Umbilical cord (tissue), 2 donors: ENCODE measurements around the gene ME3. TPM values are rescaled to one million over a fixed set of nuclear protein-coding genes. Genes with fewer than 3 reads are reported as not detected.
A peak's percentile ranks its signal among the peaks of the same experiment; 100 is the strongest.

Experiments
- DNase-seq: peaks from one replicate; pipeline ENCODE4 v3.0.0-alpha.2; 2015; ENCODE audit warnings: low spot score
- total RNA-seq: library from RNA; depleted of rRNA; stranded (reverse); fragments of >200 nt; gene quantifications from one replicate; pipeline ENCODE4 v1.2.3, GENCODE V29; 2014; ENCODE audit warnings: low replicate concordance; ENCODE audit not compliant: insufficient read depth

Gene ME3
- total RNA-seq, 1 donor from 2014 or later, result 37.6 TPM

- no peak for DNase-seq
Measured at GRCh38 chr11:86589204-86589603, 83.2 kb downstream of the ME3 start.

- DNase-seq, result no peak
Measured at GRCh38 chr11:86588566-86589090, 83.8 kb downstream of the ME3 start.

GRCh38 chr11:86587264-86588193 is 84.9 kb downstream of the ME3 start:
- DNase-seq, result no peak

- DNase-seq, result no peak
Measured at GRCh38 chr11:86586307-86586706, 86.1 kb downstream of the ME3 start.

GRCh38 chr11:86582898-86583297 is 89.5 kb downstream of the ME3 start:
- peak; percentile 71 for DNase-seq

- no peak for DNase-seq
Measured at GRCh38 chr11:86580535-86580934, 91.9 kb downstream of the ME3 start.

GRCh38 chr11:86579406-86579731 is 93.0 kb downstream of the ME3 start:
- no peak for DNase-seq

GRCh38 chr11:86578727-86579405 is 93.5 kb downstream of the ME3 start:
- no peak for DNase-seq

GRCh38 chr11:86577644-86578636 is 94.5 kb downstream of the ME3 start:
- peak; percentile 69 for DNase-seq

GRCh38 chr11:86576946-86577624 is 95.3 kb downstream of the ME3 start:
- no peak for DNase-seq

- no peak for DNase-seq
Measured at GRCh38 chr11:86575927-86576326, 96.5 kb downstream of the ME3 start.

- DNase-seq, result no peak
Measured at GRCh38 chr11:86575208-86575855, 97.1 kb downstream of the ME3 start.

- DNase-seq, result peak; percentile 60
Measured at GRCh38 chr11:86574493-86575207, 97.8 kb downstream of the ME3 start.

GRCh38 chr11:86571273-86571948 is 101.0 kb downstream of the ME3 start:
- DNase-seq, result no peak

- DNase-seq, result no peak
Measured at GRCh38 chr11:86570451-86570850, 102.0 kb downstream of the ME3 start.

- peak; percentile 50 for DNase-seq
Measured at GRCh38 chr11:86570020-86570419, 102.4 kb downstream of the ME3 start.

- no peak for DNase-seq
Measured at GRCh38 chr11:86569109-86569508, 103.3 kb downstream of the ME3 start.

GRCh38 chr11:86565801-86566312 is 106.6 kb downstream of the ME3 start:
- no peak for DNase-seq

GRCh38 chr11:86565388-86565787 is 107.0 kb downstream of the ME3 start:
- no peak for DNase-seq
